Measurements from ENCODE around the gene ZFHX2.

ZFHX2 gene

GRCh38 chr14:23559010-23559925 lies 7.7 kb upstream of the ZFHX2 start:
- DNase-seq = no peak

GRCh38 chr14:23558346-23559009 lies 6.9 kb upstream of the ZFHX2 start:
- DNase-seq = no peak

- DNase-seq = no peak
Measured at GRCh38 chr14:23557946-23558345, 6.4 kb upstream of the ZFHX2 start.

DNA sequence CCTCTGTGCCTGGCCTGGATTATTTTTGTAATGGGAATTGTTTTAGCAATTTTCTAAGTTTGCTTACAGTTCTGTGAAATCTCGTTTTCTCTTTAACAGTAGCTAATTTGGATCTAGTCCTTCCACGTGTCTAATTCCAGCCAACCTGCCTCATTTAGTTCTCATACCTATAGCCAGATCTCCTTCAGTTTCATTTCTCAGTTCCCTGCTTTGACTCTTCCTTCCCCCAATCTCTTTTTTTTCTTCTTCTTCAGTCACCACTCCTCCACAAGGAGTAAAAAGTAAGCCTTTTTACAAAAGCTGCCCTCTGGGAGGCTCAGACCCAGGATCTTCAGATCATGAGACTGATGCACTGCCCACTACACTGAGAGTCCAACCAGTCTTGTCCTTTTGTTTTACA lies 6.0 kb upstream of the ZFHX2 start:
- no peak for DNase-seq

- DNase-seq = no peak
Measured at GRCh38 chr14:23556700-23557440, 5.3 kb upstream of the ZFHX2 start.

- peak; percentile 86 for DNase-seq
Measured at GRCh38 chr14:23555882-23556699, 4.5 kb upstream of the ZFHX2 start, which contains the start of gene THTPA. Gene THTPA (plus strand): TSS chr14:23556271. CDS start chr14:23556758, 487 bp downstream.

DNA sequence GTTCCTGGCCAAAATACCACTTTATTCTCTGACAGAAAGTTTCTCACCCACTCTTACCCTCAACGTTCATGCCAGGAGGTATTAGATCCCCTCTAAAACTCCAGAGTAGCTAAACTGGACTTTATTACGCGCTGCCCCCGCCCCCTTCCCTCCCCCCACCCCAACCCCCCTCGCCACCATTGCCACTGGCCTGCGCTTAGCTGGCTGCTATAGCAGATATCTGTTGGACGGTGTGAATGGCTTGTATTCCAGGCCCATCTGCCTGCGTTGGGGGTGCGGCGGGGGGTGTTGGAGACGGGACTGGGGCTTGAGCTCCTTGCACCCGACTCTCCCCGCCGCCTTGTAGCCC lies 3.9 kb upstream of the ZFHX2 start:
- DNase-seq = no peak

DNA sequence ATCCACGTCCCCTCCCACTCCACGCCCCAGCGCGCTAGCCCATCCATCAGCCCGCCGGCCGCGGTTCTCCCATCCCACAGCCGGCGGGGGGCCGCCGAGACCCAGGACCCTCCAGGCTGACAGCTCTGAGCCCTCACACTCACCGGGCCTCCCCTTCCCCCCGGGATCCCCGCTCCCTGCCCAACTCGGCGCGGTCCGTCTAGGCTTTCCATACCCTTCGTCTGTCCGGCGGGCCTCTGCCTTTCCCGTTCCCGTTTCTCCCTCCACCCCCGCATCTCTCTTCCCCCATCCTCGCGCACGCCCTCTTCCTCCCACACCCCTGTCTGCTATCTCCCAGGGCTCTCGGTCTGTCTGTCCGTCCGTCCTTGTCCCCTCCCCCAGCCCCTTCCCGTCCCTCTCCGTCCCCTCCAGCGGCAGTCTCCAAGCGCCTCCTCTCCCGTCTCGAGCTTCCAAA lies 726 bp downstream of the ZFHX2 start:
- DNase-seq = no peak

- no peak for DNase-seq
Measured at GRCh38 chr14:23550131-23550811, 1.3 kb downstream of the ZFHX2 start.

DNA sequence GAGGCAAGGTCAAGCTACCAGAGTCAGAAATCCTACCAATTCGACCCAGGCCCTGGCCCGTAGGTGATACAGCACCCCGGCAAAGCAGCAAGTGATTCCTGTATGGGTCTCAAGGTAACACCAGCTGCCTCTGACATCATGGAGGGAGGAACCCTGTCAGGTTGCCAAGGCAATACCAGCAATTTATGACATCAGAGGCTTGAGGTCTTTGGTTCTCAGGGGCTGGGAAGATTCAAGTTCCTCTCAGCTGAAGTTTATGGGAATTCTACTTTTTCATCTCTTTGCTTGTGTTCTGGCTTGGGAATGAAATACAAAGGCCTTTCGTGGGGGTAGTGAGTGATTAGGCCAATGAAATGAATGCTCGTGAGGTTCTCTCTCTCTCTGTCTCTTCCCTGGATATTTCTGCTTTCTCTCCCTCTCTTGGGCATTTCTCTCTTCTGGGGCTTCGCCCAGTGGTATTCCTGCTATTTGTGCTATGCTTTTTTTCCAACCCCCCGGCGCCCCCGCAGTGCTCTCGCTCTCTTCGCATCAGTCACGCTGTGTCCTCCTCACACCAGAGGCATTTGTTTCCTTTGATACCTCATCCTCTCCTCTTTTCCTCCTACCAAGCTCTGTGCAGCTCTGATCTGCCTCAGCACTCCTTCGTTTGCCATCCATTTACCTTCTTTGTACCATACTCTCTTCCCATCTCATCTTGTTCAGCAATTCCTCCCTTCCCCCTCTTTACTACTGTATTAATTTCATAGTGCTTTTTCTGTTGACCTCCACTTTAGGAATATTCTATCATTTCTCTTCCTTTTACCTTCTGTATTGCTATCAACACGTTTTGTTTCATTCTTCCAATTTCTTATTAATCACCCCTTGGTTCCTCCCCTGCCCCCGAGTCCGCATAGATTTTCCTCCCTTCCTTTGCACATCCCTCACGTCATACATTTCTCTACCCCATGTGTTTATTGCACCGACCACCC lies 2.9 kb downstream of the ZFHX2 start:
- DNase-seq = no peak

DNA sequence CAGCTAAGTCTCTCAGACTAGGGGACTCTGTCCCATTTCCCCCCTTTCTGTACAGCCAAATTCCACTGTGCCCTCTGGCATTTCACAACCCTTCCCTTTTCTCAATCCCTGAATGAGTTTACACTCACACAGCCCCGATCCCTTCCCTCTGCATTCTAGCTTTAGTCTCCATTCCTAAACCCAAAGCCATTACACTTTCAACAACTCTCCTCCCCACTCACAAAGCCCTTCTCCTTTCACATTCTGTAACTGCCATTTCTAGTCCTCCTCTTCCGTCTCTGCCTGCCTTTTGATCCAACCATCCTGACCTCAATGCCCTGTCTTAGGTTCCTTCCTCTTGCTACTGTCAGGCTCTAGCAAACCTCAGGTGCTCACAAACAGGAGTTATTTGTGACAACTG lies 3.6 kb downstream of the ZFHX2 start:
- no peak for DNase-seq

DNA sequence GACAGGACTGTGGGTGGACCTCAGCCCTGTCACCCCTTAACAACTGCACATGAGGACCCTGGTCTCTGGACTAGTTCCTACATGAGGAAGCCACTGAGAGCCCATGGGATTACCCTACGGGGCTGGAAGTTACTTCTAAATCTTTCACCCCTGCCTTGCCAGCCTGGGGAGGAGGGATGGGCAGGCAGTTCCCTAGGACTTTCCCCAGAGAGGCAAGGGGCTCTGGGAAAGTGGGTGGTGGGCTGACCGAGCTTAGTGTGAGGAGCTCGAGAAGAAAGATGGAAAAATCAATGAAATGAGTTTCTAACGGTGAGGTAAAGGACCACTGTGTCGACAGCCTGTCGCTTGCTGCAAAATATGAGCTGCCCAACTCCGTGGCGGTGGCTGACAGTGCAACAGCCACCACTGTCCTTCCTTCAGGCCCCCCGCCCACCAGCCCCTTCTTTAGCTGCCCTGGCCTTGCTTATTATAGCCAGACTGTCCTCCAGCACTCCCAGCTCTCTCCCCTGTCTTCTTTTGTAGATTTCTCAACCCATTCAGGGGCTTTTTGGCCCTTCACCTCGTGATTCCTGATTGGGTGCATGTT lies 5.0 kb downstream of the ZFHX2 start:
- no peak for DNase-seq

- no peak for DNase-seq
Measured at GRCh38 chr14:23545740-23546365, 5.7 kb downstream of the ZFHX2 start.

DNA sequence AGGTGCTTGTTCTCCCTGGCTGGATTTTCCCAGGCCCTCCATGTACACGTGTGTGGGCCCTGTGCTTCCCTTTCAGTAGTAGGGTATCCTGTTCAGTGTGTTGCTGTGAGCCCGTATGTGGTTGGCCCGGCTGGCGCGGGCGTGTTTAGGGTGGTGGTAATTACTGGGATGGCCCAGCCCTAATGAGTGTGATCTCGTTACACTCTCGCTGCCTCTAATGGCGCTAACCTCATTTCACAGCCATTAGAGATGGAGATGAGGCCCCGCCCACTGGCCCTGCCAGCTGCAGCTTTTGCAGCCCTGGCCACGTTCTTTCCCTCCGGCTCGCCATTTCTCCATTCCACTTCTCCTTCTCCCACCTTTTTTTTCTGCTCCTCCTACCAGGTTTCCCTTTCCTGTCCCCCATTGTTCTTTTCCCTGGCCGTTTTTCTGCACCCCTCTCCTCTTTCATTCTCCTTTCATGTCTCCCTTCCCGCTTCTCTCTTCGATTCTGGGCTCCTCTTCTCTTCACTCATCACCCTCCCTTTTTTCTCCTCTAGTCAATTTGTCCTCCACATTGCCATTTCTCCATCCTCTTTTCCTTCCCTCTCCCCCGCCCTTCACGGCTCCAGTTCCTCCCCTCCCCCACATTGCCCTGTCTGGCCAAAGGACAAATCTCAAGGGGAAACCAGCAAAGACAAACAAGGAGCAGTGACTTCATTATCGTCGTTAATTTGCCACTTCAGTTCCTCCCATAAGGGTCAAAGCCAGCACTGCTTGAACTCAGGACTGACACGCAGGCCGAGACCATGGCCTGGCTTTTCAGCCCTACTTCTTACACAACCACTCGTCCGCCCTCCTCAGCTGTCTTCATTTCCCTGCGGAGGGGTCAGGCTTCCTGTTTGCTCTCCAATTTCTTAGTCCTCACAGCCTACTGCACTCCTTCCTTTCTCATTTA lies 6.8 kb downstream of the ZFHX2 start:
- peak; percentile 76 for DNase-seq

- no peak for DNase-seq
Measured at GRCh38 chr14:23543403-23543802, 8.2 kb downstream of the ZFHX2 start.

- DNase-seq = peak; percentile 58
Measured at GRCh38 chr14:23542261-23542660, 9.3 kb downstream of the ZFHX2 start.

DNA sequence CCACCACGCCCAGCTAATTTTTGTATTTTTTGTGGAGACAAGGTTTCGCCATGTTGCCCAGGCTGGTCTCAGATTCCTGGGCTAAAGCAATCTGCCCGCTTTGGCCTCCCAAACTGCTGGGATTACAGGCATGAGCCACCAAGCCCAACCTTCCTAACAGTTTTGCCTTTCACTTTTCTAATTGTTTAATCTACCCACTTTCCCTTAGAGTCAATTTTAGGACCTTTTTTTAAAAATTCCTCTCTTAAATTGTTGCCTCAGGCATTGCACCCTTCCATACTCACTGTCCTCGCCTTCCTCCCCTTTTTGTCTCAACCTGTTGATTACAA lies 11.5 kb downstream of the ZFHX2 start:
- DNase-seq = no peak

GRCh38 chr14:23539248-23540140 lies 12.1 kb downstream of the ZFHX2 start:
- peak; percentile 31 for DNase-seq
